Measurements from ENCODE around the gene IGSF21.

IGSF21 gene

GRCh38 chr1:18336801-18337200, 229.2 kb downstream of the IGSF21 start:
- no peak overlapping the region for H3K4me3 ChIP-seq (ENCODE audit: low read length)
- no peak for DNase-seq (ENCODE audit: low read depth, low spot score)
- WGBS (ENCODE audit: insufficient coverage, insufficient read length): no CpG with 5 or more reads among the region's 4 CpGs
- peaks cover 4% of the 10 kb centered on the region for H3K4me1 ChIP-seq (ENCODE audit: control insufficient read depth, insufficient read depth, low read length)
- no peaks in the 10 kb centered on the region for H3K9me3 ChIP-seq (ENCODE audit: control insufficient read depth, insufficient read depth, low read length)
- no peaks in the 10 kb centered on the region for H3K36me3 ChIP-seq (ENCODE audit: control insufficient read depth, insufficient read depth, low read length)
- no peaks in the 10 kb centered on the region for H3K27me3 ChIP-seq (ENCODE audit: control insufficient read depth, insufficient read depth, low read length)
- no peak overlapping the region for H3K27ac ChIP-seq (ENCODE audit: low read length)

- WGBS (ENCODE audit: insufficient coverage, insufficient read length): no CpG with 5 or more reads among the region's 9 CpGs
- no peak for DNase-seq (ENCODE audit: low read depth, low spot score)
- Histone ChIP-seq H3K27ac (ENCODE audit: low read length) (no peak overlapping the region), H3K36me3 (ENCODE audit: control insufficient read depth, insufficient read depth, low read length) (no peaks in the 10 kb centered on the region), H3K4me1 (ENCODE audit: control insufficient read depth, insufficient read depth, low read length) (peaks cover 1% of the 10 kb centered on the region), H3K27me3 (ENCODE audit: control insufficient read depth, insufficient read depth, low read length) (no peaks in the 10 kb centered on the region), H3K9me3 (ENCODE audit: control insufficient read depth, insufficient read depth, low read length) (no peaks in the 10 kb centered on the region), H3K4me3 (ENCODE audit: low read length) (no peak overlapping the region)
These were observed 230.2 kb downstream of the IGSF21 start for GRCh38 chr1:18337757-18338156.

GRCh38 chr1:18339161-18339560, 231.6 kb downstream of the IGSF21 start:
- Histone ChIP-seq H3K9me3 (ENCODE audit: control insufficient read depth, insufficient read depth, low read length) (no peaks in the 10 kb centered on the region), H3K36me3 (ENCODE audit: control insufficient read depth, insufficient read depth, low read length) (no peaks in the 10 kb centered on the region), H3K27me3 (ENCODE audit: control insufficient read depth, insufficient read depth, low read length) (no peaks in the 10 kb centered on the region), H3K4me1 (ENCODE audit: control insufficient read depth, insufficient read depth, low read length) (no peaks in the 10 kb centered on the region), H3K4me3 (ENCODE audit: low read length) (no peak overlapping the region), H3K27ac (ENCODE audit: low read length) (no peak overlapping the region)
- no CpG with 5 or more reads among the region's 11 CpGs for WGBS (ENCODE audit: insufficient coverage, insufficient read length)
- no peak for DNase-seq (ENCODE audit: low read depth, low spot score)

GRCh38 chr1:18340158-18340764, 232.7 kb downstream of the IGSF21 start:
- DNase-seq (ENCODE audit: low read depth, low spot score): no peak
- H3K27me3 ChIP-seq (ENCODE audit: control insufficient read depth, insufficient read depth, low read length): no peaks in the 10 kb centered on the region
- no peak overlapping the region for H3K27ac ChIP-seq (ENCODE audit: low read length)
- H3K4me1 ChIP-seq (ENCODE audit: control insufficient read depth, insufficient read depth, low read length): no peaks in the 10 kb centered on the region
- no peaks in the 10 kb centered on the region for H3K9me3 ChIP-seq (ENCODE audit: control insufficient read depth, insufficient read depth, low read length)
- no peak overlapping the region for H3K4me3 ChIP-seq (ENCODE audit: low read length)
- no CpG with 5 or more reads among the region's 2 CpGs for WGBS (ENCODE audit: insufficient coverage, insufficient read length)
- H3K36me3 ChIP-seq (ENCODE audit: control insufficient read depth, insufficient read depth, low read length): no peaks in the 10 kb centered on the region

GRCh38 chr1:18340787-18341186, 233.2 kb downstream of the IGSF21 start:
- Histone ChIP-seq H3K27me3 (ENCODE audit: control insufficient read depth, insufficient read depth, low read length) (no peaks in the 10 kb centered on the region), H3K4me1 (ENCODE audit: control insufficient read depth, insufficient read depth, low read length) (no peaks in the 10 kb centered on the region), H3K36me3 (ENCODE audit: control insufficient read depth, insufficient read depth, low read length) (no peaks in the 10 kb centered on the region), H3K9me3 (ENCODE audit: control insufficient read depth, insufficient read depth, low read length) (no peaks in the 10 kb centered on the region), H3K27ac (ENCODE audit: low read length) (no peak overlapping the region), H3K4me3 (ENCODE audit: low read length) (no peak overlapping the region)
- no peak for DNase-seq (ENCODE audit: low read depth, low spot score)
- WGBS (ENCODE audit: insufficient coverage, insufficient read length): no CpG with 5 or more reads among the region's 2 CpGs

- Histone ChIP-seq H3K27me3 (ENCODE audit: control insufficient read depth, insufficient read depth, low read length) (no peaks in the 10 kb centered on the region), H3K9me3 (ENCODE audit: control insufficient read depth, insufficient read depth, low read length) (no peaks in the 10 kb centered on the region), H3K4me3 (ENCODE audit: low read length) (no peak overlapping the region), H3K27ac (ENCODE audit: low read length) (no peak overlapping the region), H3K4me1 (ENCODE audit: control insufficient read depth, insufficient read depth, low read length) (no peaks in the 10 kb centered on the region), H3K36me3 (ENCODE audit: control insufficient read depth, insufficient read depth, low read length) (no peaks in the 10 kb centered on the region)
- WGBS (ENCODE audit: insufficient coverage, insufficient read length): no CpG with 5 or more reads among the region's 5 CpGs
- no peak for DNase-seq (ENCODE audit: low read depth, low spot score)
These were observed 233.9 kb downstream of the IGSF21 start for GRCh38 chr1:18341291-18342069.

GRCh38 chr1:18342744-18343143, 235.1 kb downstream of the IGSF21 start:
- Histone ChIP-seq H3K9me3 (ENCODE audit: control insufficient read depth, insufficient read depth, low read length) (no peaks in the 10 kb centered on the region), H3K4me1 (ENCODE audit: control insufficient read depth, insufficient read depth, low read length) (no peaks in the 10 kb centered on the region), H3K36me3 (ENCODE audit: control insufficient read depth, insufficient read depth, low read length) (no peaks in the 10 kb centered on the region), H3K27ac (ENCODE audit: low read length) (no peak overlapping the region), H3K4me3 (ENCODE audit: low read length) (no peak overlapping the region), H3K27me3 (ENCODE audit: control insufficient read depth, insufficient read depth, low read length) (no peaks in the 10 kb centered on the region)
- no CpG with 5 or more reads among the region's 4 CpGs for WGBS (ENCODE audit: insufficient coverage, insufficient read length)
- DNase-seq (ENCODE audit: low read depth, low spot score): no peak

GRCh38 chr1:18343581-18343980, 236.0 kb downstream of the IGSF21 start:
- Histone ChIP-seq H3K9me3 (ENCODE audit: control insufficient read depth, insufficient read depth, low read length) (no peaks in the 10 kb centered on the region), H3K27ac (ENCODE audit: low read length) (no peak overlapping the region), H3K4me3 (ENCODE audit: low read length) (no peak overlapping the region), H3K4me1 (ENCODE audit: control insufficient read depth, insufficient read depth, low read length) (no peaks in the 10 kb centered on the region; the same call in 1 of the 2 replicates), H3K36me3 (ENCODE audit: control insufficient read depth, insufficient read depth, low read length) (no peaks in the 10 kb centered on the region), H3K27me3 (ENCODE audit: control insufficient read depth, insufficient read depth, low read length) (no peaks in the 10 kb centered on the region)
- WGBS (ENCODE audit: insufficient coverage, insufficient read length): no CpG with 5 or more reads among the region's 5 CpGs
- no peak for DNase-seq (ENCODE audit: low read depth, low spot score)

- Histone ChIP-seq H3K27ac (ENCODE audit: low read length) (no peak overlapping the region), H3K27me3 (ENCODE audit: control insufficient read depth, insufficient read depth, low read length) (no peaks in the 10 kb centered on the region), H3K36me3 (ENCODE audit: control insufficient read depth, insufficient read depth, low read length) (no peaks in the 10 kb centered on the region), H3K4me3 (ENCODE audit: low read length) (no peak overlapping the region), H3K4me1 (ENCODE audit: control insufficient read depth, insufficient read depth, low read length) (no peaks in the 10 kb centered on the region; the same call in 1 of the 2 replicates), H3K9me3 (ENCODE audit: control insufficient read depth, insufficient read depth, low read length) (no peaks in the 10 kb centered on the region)
- no CpG with 5 or more reads among the region's 3 CpGs for WGBS (ENCODE audit: insufficient coverage, insufficient read length)
- DNase-seq (ENCODE audit: low read depth, low spot score): no peak
These were observed 237.2 kb downstream of the IGSF21 start for GRCh38 chr1:18344755-18345154.

- H3K4me1 ChIP-seq (ENCODE audit: control insufficient read depth, insufficient read depth, low read length): no peaks in the 10 kb centered on the region; the same call in 1 of the 2 replicates
- WGBS (ENCODE audit: insufficient coverage, insufficient read length): no CpG with 5 or more reads among the region's 5 CpGs
- H3K27me3 ChIP-seq (ENCODE audit: control insufficient read depth, insufficient read depth, low read length): no peaks in the 10 kb centered on the region
- DNase-seq (ENCODE audit: low read depth, low spot score): no peak
- no peak overlapping the region for H3K4me3 ChIP-seq (ENCODE audit: low read length)
- no peaks in the 10 kb centered on the region for H3K9me3 ChIP-seq (ENCODE audit: control insufficient read depth, insufficient read depth, low read length)
- H3K27ac ChIP-seq (ENCODE audit: low read length): no peak overlapping the region
- no peaks in the 10 kb centered on the region for H3K36me3 ChIP-seq (ENCODE audit: control insufficient read depth, insufficient read depth, low read length)
These were observed 240.0 kb downstream of the IGSF21 start for GRCh38 chr1:18347559-18347958.

- DNase-seq (ENCODE audit: low read depth, low spot score): no peak
- no CpG with 5 or more reads among the region's 3 CpGs for WGBS (ENCODE audit: insufficient coverage, insufficient read length)
- Histone ChIP-seq H3K9me3 (ENCODE audit: control insufficient read depth, insufficient read depth, low read length) (no peaks in the 10 kb centered on the region), H3K36me3 (ENCODE audit: control insufficient read depth, insufficient read depth, low read length) (no peaks in the 10 kb centered on the region), H3K4me1 (ENCODE audit: control insufficient read depth, insufficient read depth, low read length) (no peaks in the 10 kb centered on the region; the same call in 1 of the 2 replicates), H3K27me3 (ENCODE audit: control insufficient read depth, insufficient read depth, low read length) (no peaks in the 10 kb centered on the region), H3K27ac (ENCODE audit: low read length) (no peak overlapping the region), H3K4me3 (ENCODE audit: low read length) (no peak overlapping the region)
These were observed 240.8 kb downstream of the IGSF21 start for GRCh38 chr1:18348354-18348753.

All from iPS DF 6.9 (cell line).